ENCODE results near the gene ORM1.
"Not testable (repeated sequence)": the region's sequence is repeated elsewhere in the genome, so short reads cannot be mapped to it uniquely, and the experiment has no call there.

ORM1 gene

DNA sequence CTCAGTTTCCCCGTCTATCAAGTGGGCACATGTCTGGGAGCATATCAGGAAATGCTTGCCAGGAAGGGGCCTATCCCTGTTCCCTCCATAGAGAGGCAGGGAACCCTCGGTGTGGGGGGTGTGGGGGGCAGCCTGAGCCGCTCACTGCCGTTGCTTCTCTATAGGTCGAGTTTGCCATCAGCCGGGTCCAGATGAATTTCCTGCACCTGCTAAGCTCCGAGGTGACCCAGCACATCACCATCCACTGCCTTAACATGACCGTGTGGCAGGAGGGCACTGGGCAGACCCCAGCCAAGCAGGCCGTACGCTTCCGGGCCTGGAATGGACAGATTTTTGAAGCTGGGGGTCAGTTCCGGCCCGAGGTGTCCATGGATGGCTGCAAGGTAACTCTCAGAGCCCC, 13.8 kb upstream of the ORM1 start:
- no peak for DNase-seq

DNA sequence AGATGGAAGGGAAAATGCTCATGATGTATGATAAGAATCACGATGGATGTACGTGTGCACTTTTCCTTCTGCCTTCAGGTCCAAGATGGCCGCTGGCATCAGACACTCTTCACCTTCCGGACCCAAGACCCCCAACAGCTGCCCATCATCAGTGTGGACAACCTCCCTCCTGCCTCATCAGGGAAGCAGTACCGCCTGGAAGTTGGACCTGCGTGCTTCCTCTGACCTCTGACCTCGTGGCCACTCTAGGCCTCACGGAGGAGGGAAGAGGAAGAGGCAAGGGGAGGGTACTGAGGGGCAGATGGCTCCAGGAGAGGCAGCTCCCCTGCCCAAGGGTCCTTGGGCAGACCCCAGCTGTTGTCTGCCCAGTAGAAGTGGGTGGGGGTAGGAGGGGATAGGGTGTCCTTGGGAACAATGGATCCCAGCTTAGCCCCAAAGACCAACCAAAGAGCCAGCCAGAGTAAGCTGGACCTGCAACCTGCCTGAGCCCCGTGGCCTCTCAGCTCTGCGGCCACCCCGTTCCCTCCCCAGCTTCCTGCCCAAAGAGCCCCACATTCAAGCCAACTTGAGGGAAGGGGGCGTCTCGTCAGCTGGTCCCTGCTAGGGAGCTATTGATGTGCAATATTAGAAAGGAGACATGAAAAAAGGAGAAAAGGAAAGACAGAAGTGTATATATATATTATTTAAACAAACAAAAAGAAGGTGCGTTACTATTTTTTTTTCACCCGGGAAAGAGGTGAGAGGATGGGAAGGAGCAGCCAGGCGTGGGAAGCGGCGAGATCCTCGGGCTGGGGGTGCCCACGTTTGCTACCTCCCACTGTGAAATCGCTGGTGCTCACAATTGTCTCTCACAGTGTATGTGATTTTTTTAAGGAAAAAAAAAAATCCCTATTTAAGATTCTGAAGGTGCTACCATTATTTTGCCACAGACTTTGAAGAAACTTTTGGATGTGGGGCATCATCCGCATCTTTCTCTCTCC, 12.1 kb upstream of the ORM1 start:
- no peak for DNase-seq

DNA sequence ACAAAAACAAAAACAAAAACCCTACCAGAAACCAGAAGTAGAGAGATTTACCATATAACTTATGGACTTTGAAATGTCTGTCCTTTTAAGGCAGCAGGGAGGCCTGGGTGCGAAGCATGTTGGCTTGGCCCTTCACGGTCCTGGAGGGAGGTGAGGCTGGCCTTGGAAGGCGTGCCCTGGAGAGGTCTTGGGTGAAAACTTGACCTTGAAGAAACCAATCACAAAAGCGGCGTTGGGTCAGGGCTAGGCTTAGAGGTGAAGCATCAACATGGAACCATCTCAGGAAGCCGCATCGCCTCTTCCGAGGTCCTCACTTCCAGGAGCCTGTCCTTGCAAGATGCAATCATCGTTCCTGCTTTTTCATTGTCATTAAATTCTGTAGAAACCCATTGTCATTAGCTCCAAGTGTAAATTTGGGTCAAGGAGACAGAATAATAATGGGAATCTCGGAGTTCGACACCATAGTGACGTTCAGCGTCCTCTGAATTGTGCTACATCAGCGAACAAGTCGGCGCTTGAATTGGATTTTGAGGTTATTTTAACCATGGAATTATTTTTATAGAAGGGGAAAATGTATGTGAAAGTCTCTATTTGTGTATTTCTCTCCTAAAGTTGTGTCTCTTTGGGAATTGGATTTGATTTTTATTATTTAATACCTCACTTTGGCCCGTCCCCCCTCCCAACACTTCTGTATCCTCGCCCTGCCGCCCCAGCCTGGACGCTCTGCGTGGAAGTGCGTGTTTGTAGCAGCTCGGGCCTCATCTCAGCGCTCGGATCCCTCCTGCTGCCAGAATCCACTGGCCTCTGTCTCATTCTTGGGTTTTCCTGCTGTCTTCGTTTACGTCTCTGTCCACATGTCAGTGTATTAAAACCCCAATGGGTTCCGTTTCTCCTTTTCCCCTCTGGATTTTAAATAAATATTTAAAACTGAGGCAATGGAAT, 11.1 kb upstream of the ORM1 start:
- DNase-seq, result no peak

DNA sequence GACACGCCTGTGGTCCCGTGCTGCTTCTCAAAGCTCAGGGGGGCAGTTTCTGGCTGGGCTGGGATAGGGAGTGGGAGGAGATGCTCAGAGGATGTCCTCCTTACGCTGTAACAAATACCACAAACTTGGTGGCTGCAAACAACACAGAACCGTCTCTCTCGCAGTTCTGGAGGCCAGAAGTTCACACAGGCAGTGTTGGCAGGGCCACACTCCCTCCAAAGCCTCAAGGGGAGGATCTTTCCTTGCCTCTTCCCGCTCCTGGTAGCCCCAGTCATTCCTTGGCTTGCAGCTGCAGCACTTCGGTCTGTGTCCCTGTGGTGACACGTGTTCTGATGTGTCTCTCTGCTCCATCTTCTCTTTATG, 10.4 kb upstream of the ORM1 start:
- no peak for DNase-seq

DNA sequence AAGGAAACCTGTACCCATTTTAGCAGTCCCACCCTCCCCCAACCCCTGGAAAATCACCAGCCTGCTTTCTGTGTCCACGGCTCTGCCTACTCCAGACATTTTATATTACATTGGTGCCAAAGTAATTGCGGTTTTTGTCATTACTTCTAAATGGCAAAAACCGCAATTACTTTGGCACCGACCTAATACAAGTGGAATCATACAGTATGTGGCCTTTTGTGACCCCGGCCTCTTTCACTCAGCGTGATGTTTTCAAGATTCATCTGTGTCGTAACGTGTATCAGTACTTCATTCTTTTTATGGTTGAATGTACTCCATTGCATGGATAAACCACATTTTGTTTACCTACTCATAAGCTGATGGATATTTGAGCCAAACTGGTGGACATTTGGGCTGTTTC, 9.7 kb upstream of the ORM1 start:
- no peak for DNase-seq

DNA sequence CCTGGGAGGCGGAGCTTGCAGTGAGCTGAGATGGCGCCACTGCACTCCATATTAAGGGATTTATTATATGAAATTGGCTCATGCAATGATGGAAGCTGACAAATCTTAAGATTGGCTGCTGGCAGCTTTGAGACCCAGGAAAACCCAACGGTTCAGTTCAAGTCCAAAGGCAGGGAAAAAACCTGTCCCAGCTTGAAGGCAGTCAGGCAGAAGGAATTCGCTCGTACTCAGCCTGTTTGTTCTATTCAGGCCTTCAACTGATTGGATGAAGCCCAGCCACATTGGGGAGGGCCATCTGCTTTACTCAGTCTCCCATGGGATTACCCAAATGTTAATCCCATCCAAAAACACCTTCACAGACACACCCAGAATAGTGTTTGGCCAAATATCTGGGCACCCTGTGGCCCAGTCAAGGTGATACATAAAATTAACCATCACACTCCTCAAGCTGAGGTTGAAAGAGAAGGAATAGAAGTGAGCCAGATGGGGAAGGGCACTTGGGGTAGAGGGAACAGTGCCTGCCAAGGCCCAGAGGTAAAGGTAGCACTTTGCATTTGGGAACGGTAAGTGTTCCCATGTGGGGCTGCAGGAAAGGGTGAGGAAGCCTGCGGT, 8.5 kb upstream of the ORM1 start:
- no peak for DNase-seq

DNA sequence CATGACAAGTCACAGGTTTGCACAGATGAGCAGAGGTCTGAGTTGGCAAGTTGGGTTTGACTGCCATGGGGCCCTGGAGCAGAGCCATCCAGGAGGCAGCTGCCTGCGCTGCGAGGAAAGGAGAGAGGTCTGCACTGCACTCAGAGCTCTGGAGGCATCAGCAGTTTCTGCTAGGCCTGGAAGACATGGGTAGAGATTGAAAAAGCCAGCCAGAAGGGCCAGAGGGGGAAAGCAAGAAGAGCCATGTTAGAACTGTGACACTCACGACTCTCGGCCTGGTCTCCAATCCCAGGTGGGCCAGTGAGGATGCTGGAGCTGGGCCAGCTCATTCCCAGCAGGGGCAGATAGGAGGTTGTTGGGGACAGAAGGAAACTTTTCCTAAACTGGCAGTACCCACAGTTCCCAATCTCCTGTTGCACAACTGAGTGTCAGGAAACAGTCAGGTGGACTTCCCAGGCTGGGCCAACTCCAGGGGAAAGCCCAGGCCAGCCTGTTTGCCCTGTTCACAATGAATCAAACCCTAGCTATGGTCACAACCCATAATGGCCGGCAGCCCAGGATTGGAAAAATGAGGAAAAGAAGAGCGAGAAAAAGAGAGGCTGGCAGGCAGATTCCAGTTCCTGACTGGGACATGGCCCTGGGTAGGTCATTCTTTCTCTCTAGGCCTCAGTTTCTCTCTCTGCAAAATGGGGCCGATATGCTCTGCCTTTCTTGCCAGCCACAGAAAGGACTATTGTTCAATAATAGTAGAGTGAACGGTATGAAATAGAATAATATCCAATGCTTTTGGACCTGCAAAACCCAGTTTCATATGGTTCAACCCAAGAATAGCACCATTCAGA, 7.8 kb upstream of the ORM1 start:
- DNase-seq, result no peak

DNA sequence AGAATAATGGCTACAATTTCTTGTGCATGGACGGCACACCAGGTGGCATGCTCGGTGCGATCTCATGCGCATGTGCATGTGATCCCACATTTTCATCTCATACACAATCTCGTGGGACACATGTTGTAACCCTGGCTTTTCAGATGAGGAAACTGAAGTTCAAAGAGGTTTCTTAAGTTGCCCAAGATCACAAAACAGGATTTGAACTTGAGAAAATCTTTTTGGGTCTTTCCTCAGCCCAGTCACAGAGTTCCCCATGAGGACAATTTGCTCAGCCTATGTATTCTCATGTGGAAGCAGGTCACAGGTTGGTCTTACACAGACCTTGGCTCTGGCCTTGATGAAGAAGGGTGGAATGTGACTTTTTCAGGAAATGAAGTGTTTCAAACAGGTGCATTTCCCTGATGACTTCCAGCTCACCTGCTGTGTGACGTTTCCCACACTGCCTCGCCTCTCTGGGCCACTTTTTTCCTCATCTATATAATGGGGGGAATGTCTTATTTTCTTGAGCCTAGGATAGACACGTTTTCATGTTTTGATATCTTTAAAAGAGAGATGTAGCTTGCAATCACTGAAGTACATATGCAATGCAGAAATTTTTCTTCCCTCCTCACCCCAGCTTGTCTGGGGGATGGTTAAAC, 7.1 kb upstream of the ORM1 start:
- DNase-seq, result no peak

DNA sequence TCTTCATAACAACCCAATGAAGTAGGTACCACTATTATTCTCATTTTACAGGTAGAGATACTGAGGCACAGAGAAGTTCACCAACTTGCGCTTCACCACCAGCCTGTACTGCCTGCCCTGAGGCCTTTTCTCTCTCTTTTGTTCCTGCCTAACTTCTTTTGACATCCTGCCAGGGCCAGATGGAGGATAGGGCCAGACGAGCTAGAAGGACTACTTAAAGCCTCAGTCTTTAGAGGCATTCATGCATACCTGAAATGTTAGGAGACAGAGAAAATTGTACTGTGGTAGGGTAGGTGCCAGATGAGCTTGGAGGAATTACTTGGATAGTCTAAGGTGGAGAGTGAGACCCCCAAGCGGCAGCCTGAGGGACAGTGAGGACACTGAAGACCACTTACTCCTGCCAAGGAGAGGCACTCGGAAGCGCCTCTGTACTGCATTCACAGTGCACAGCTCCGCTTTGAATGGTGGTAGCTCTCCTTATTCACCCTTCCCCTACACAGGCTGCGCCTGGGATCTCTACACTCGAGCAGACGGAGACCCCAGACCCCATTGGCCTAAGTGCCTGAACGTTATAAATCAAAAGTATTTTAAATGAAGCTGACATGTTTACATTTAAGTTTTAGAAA, 6.2 kb upstream of the ORM1 start:
- DNase-seq, result no peak

DNA sequence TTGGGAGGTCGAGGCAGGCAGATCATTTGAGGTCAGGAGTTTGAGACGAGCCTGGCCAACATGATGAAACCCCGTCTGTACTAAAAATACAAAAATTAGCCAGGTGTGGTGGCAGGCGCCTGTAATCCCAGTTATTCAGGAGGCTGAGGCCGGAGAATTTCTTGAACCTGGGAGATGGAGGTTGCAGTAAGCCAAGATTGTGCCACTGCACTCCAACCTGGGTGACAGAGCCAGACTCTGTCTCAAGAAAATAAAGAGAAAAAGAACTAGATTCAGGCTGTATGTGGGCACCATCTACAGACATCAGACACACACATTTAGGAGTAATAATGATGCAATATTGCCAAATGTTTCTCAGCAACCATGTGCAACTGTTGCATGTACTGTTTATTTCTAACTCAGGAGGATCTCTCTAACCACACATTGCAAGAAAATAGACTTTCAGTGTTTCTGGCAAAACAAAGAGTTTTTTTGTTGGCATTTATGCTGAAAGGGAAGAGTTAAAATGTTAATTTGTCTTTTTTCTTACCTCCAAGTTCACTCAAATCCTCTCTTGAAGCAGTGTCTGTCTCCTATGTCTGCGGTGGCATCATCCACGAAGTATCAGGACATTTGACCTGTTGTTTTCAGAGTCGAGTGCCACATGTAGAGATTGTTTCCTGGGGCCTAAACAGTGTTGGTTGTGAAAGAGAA, 5.1 kb upstream of the ORM1 start:
- peak; percentile 44 for DNase-seq

DNA sequence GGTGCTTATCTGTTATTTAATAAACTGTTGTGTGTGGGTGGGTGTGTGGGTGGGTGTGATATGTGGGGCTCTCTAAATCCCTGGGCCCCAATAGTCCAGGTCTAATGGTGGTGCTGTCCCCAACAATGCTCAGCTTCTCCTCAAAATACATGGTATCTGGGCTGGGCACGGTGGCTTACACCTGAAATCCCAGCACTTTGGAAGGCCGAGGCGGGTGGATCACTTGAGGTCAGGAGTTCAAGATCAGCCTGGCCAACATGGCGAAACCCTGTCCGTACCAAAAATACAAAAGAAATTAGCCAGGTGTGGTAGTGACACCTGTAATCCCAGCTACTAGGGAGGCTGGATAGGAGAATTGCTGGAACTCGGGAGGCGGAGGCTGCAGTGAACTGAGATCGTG, 4.5 kb upstream of the ORM1 start:
- no peak for DNase-seq

DNA sequence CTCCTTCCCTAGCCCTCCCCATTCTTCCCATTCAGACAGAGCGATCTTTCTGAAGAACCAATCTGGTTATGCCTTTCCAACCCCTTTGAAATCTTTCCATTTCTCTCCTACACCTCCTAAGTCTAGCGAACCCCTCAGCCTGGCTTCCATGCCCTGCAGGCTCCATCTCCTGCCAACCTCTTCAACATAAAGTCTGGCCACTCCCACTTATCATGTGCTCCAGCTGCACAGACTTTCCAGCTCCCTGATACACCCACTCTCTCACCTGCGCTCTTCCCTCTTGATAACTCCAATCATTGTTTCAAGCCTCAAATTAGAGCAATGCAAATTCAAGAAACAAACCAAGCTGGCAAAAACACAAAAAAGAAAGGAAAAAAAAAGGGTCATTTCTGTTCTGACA, 3.8 kb upstream of the ORM1 start:
- DNase-seq, result no peak

DNA sequence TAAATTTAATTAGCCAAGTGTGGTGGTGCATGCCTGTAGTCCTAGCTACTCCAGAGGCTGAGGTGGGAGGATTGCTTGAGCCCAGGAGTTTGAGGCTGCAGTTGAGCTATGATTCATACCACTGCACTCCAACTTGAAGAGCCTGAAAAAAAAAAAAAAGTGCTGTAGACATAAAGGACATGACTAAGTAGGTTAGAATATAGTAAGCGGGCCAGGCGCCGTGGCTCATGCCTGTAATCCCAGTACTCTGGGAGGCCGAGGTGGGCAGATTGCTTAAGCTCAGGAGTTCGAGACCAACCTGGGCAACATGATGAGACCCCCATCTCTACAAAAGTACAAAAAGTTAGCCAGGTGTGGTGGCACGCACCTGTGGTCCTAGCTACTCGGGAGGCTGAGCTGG, 2.2 kb upstream of the ORM1 start:
- DNase-seq, result not testable (repeated sequence)

DNA sequence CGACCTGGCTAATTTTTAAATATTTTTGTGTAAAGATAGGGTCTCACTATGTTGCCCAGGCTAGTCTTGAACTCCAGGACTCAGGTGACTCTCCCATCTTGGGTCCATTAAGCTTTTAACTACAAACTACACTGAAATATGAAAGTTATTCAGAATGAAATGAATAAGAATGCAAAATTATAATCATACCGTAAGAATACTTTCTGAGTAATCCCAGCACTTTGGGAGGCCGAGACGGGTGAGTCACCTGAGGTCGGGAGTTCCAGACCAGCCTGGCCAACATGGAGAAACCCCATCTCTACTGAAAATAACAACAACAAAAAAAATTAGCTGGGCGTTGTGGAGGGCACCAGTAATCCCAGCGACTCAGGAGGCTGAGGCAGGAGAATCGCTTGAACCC, 1.1 kb upstream of the ORM1 start:
- DNase-seq, result no peak

DNA sequence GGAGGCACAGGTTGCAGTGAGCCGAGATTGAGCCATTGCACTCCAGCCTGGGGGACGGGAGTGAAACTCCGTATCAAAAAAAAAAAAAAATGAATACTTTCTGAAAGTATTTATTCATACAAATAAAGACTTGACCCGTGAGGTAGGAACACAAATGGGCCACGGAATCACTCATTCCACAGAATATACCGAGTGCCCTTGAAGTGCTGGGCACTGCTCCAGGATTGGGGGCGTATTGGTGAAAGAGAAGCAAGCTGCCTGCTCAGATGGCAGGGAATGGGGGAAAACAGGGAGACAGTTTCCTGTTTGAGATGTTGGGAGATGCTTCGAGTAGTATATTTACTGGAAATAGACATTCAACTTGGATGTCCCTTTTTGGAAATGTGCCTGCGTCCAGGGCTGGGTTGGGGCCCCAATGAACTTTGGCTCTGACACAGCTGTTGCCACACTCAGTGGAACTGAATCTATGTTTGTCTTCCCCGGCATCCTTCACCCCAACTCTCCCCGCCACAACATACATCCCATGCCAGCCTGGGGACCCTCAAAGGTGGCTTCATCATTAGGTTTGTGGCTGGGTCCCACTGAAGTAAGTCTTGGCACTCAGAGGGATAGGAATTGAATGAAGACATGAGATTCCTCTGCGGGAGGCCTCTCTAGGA, 609 bp upstream of the ORM1 start:
- not testable (repeated sequence) for DNase-seq

DNA sequence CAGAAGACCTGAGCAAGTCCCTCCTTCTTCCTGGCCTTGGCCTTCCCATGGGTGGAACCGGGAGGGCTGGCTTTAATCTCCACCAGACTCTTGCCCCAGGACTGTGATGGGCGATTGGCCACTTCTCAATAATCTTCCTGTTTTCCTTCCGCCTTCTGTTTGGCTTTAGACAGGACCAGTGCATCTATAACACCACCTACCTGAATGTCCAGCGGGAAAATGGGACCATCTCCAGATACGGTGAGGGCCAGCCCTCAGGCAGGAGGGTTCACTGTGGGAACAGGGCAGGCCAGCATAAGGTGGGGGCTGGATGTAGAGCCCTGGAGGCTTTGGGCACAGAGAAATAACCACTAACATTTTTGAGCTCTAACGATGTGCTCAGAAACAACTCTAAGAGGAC, 951 bp downstream of the ORM1 start:
- DNase-seq, result not testable (repeated sequence)

DNA sequence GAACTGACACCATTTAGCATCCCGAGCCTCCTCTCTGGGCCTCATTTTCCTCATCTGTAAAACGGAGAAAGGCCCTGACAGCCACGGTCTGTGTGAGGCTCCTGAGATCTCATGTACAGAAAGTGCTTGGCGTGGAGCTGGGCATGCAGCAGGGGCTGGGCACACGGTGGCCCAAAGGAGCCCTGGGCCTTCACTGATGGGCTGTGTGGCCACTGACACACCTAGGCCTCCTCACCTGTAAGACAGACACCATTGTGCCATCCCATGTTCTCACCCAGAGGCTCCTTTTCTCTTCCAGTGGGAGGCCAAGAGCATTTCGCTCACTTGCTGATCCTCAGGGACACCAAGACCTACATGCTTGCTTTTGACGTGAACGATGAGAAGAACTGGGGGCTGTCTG, 1.6 kb downstream of the ORM1 start:
- DNase-seq, result no peak

DNA sequence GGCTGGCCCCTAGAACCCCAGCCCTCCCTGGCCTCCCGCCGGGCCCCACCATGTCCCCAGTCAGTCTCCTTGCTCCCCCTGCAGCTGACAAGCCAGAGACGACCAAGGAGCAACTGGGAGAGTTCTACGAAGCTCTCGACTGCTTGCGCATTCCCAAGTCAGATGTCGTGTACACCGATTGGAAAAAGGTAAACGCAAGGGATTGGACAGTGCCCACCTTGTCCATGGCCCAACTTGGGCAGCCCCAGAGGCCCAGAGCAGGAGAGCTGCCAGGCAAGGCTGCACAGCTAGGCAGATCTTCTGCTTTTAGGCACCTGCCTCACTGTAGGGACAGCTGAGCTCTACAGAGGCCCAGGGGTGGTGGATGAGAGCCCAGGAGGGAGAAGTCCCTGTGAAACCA, 2.1 kb downstream of the ORM1 start:
- not testable (repeated sequence) for DNase-seq

DNA sequence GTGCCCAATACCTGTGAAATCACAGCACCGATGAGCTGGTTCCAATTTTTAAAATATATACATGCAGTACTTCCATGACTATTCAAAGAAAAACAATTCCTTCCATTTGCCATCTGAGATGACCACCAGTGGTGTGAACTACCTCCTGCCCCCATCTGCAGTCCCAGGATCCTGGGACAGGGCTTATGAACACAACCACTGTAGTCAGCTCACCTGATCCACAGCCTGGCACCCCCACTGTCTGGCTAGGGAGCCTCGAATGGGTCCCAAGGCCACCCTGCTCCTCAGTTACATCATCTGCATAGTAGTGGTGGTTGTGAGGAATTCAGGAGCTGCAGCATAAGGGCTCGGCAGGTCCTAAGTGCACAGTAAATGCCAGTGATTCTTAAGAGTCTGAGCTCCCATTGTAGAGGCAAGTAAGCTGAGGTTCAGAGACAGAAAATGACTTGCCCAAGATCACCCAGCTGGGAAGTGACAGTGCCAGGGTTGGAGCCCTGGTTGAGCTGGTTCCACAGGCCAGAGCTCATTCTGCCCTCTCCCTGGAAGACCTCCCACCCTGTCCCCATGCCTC, 2.9 kb downstream of the ORM1 start:
- not testable (repeated sequence) for DNase-seq

DNA sequence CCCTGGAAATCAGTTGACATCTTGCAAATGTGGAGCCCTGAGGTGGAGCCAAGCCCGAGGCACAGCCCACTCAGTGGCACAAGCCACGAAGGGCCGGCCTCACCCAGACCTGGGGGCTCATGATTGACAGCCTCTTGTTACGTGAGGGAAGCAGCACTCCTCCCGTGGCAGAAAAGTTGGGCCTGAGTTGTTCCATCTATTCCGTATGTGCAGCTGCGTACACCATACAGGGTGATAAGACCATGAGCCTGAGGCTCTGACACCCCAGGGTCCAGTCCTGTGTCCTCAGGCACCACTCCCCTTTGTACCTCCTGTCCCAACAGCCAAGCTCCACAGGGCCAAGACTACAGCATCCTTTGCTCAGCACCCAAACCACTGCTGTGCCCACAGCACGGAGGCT, 4.9 kb downstream of the ORM1 start:
- no peak for DNase-seq
